Liver (tissue), 9 donors: ENCODE results near the gene DNPH1. TPM values are rescaled to one million over a fixed set of nuclear protein-coding genes. Genes with fewer than 3 reads are reported as not detected.

ENCODE experiments used
- DNase-seq: peaks from one replicate; pipeline ENCODE4 v3.0.0-alpha.2; 2017; ENCODE audit warnings: low spot score
- H3K27ac ChIP-seq, 2 donors: one replicate each; pipeline ENCODE4 v1.7.0; 2013; ENCODE audit warnings: inconsistent platforms in 2 of 2, low read length in 2 of 2, control low read depth in 1 of 2, low read depth in 1 of 2, mild to moderate bottlenecking in 1 of 2
- H3K27me3 ChIP-seq, 4 donors: one replicate each; pipeline versions ENCODE4 v1.6.1 to v1.7.0; 2013; ENCODE audit warnings: low read length in 3 of 4, inconsistent platforms in 1 of 4, mild to moderate bottlenecking in 1 of 4, moderate library complexity in 1 of 4; ENCODE audit not compliant: control insufficient read depth in 4 of 4, insufficient read depth in 4 of 4
- H3K36me3 ChIP-seq, 4 donors: one replicate each; pipeline versions ENCODE4 v1.6.1 to v1.7.0; 2013; ENCODE audit warnings: low read length in 3 of 4, mild to moderate bottlenecking in 3 of 4, low read depth in 1 of 4, moderate library complexity in 1 of 4; ENCODE audit not compliant: control insufficient read depth in 4 of 4, insufficient read depth in 3 of 4
- H3K4me1 ChIP-seq, 4 donors: one replicate each; pipeline versions ENCODE4 v1.6.1 to v1.7.0; 2013; ENCODE audit warnings: low read length in 3 of 4, mild to moderate bottlenecking in 3 of 4, moderate library complexity in 1 of 4; ENCODE audit not compliant: control insufficient read depth in 4 of 4, insufficient read depth in 4 of 4
- H3K4me3 ChIP-seq, 3 donors: one replicate each; pipeline versions ENCODE4 v1.6.1 to v1.7.0; 2013; ENCODE audit warnings: low read length in 3 of 3, control low read depth in 1 of 3, low read depth in 1 of 3, mild to moderate bottlenecking in 1 of 3
- H3K9ac ChIP-seq, 2 donors: one replicate each; pipeline ENCODE4 v1.7.0; 2013; ENCODE audit warnings: low read length in 2 of 2, mild to moderate bottlenecking in 2 of 2, moderate library complexity in 2 of 2, control low read depth in 1 of 2, low read depth in 1 of 2
- H3K9me3 ChIP-seq, 4 donors: one replicate each; pipeline versions ENCODE4 v1.6.1 to v1.7.0; 2013; ENCODE audit warnings: low read length in 3 of 4; ENCODE audit not compliant: control insufficient read depth in 4 of 4
- EGR1 ChIP-seq, 2 donors: IDR thresholded peaks; 2 replicates each; pipeline ENCODE4 v1.6.1; 2016 to 2018; ENCODE audit warnings: antibody characterized with exemption in 2 of 2, low read depth in 2 of 2
- FOXA1 ChIP-seq: IDR thresholded peaks from 2 replicates; pipeline ENCODE4 v1.6.1; 2016; ENCODE audit warnings: antibody characterized with exemption
- FOXA2 ChIP-seq: IDR thresholded peaks from 2 replicates; pipeline ENCODE4 v1.6.1; 2016; ENCODE audit warnings: antibody characterized with exemption
- GABPA ChIP-seq, 2 donors: IDR thresholded peaks in 1 of 2; conservative IDR thresholded peaks in 1 of 2; 2 replicates each; pipeline ENCODE4 v1.6.1; 2016; ENCODE audit warnings: antibody characterized with exemption in 2 of 2, mild to moderate bottlenecking in 1 of 2, moderate library complexity in 1 of 2
- HNF4A ChIP-seq, 2 donors: conservative IDR thresholded peaks; 2 replicates each; pipeline ENCODE4 v1.6.1; 2016; ENCODE audit warnings: antibody characterized with exemption in 2 of 2, mild to moderate bottlenecking in 2 of 2
- SP1 ChIP-seq: IDR thresholded peaks from 2 replicates; pipeline ENCODE4 v1.6.1; 2018; ENCODE audit warnings: antibody characterized with exemption, mild to moderate bottlenecking
- TAF1 ChIP-seq: conservative IDR thresholded peaks from 2 replicates; pipeline ENCODE4 v1.6.1; 2016; ENCODE audit warnings: antibody characterized with exemption, mild to moderate bottlenecking
- YY1 ChIP-seq: IDR thresholded peaks from 2 replicates; pipeline ENCODE4 v1.6.1; 2016; ENCODE audit warnings: antibody characterized with exemption, mild to moderate bottlenecking
- WGBS: extraction: QIAGEN DNeasy Blood & Tissue Kit; methylation state at CpG from one replicate; pipeline ENCODE4 v1.1.7; 2013; 5-methylcytosine and 5-hydroxymethylcytosine counted together
- polyA plus RNA-seq, 2 donors: library from polyadenylated mRNA; stranded (reverse) in 1 of 2; unstranded in 1 of 2; fragments of 200-250 nt in 1 of 2; fragments of >200 nt in 1 of 2; fragmentation: Nextera tagmentation in 1 of 2; extraction: Ambion mirVana in 1 of 2; gene quantifications; one replicate each; pipeline versions ENCODE4 v1.2.1 to v1.2.3, GENCODE V29; 2013 to 2015
- total RNA-seq, 2 donors: library from RNA; depleted of rRNA; stranded (reverse); fragments of >200 nt; gene quantifications; one replicate each; pipeline ENCODE4 v1.2.3, GENCODE V29; 2014
- TF ChIP-seq, protein P1 (sequence below): fragments of 150-350 bp; IDR thresholded peaks from 2 replicates; pipeline ENCODE4 v1.5.1; 2017; ENCODE audit warnings: improper control_type of control experiment, low read depth, low read length; ENCODE audit not compliant: missing input control
- TF ChIP-seq, protein P2 (sequence below): IDR thresholded peaks from 2 replicates; pipeline ENCODE4 v1.6.1; 2016; ENCODE audit warnings: antibody characterized with exemption, mild to moderate bottlenecking
- TF ChIP-seq, protein P3 (sequence below): IDR thresholded peaks from 2 replicates; pipeline ENCODE4 v1.6.1; 2016; ENCODE audit warnings: antibody characterized with exemption
- TF ChIP-seq, protein P4 (sequence below): IDR thresholded peaks from 2 replicates; pipeline ENCODE4 v1.6.1; 2016; ENCODE audit warnings: antibody characterized with exemption
- TF ChIP-seq, protein P5 (sequence below): IDR thresholded peaks from 2 replicates; pipeline ENCODE4 v1.6.1; 2016; ENCODE audit warnings: antibody characterized with exemption
- donor health status: healthy.
- donor health status: healthy.
- donor health status: healthy.
- donor health status: healthy.
- donor health status: healthy.

Gene DNPH1
- total and polyA plus RNA-seq, 4 donors: 53.2 to 195 (median 103) TPM

DNA sequence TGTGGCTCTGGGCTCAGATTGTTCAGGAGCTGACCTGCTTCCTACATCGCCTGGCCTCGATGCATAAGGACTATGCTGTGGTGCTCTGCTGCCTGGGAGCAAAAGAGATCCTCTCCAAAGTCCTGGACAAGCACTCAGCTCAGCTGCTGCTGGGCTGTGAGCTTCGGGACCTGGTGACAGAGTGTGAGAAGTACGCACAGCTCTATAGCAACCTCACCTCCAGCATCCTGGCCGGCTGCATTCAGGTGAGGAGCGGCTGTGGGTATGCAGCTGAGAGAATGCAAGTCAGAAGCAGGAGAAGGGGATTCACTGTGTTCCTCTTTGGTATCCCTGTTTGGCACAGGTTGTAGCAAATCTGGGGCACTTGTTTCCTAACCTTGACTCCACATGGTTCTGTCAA, 29.4 kb downstream of the DNPH1 start:
- no peaks in the 10 kb centered on the region for H3K4me1 ChIP-seq
- no peaks in the 10 kb centered on the region for H3K9me3 ChIP-seq
- no peaks in the 10 kb centered on the region for H3K27me3 ChIP-seq
- DNase-seq: no peak
- H3K36me3 ChIP-seq: peaks cover 4 to 50% (median 28%) of the 10 kb centered on the region in 4 donors
- TF ChIP-seq YY1: no peak
- TF ChIP-seq, protein P1, sequence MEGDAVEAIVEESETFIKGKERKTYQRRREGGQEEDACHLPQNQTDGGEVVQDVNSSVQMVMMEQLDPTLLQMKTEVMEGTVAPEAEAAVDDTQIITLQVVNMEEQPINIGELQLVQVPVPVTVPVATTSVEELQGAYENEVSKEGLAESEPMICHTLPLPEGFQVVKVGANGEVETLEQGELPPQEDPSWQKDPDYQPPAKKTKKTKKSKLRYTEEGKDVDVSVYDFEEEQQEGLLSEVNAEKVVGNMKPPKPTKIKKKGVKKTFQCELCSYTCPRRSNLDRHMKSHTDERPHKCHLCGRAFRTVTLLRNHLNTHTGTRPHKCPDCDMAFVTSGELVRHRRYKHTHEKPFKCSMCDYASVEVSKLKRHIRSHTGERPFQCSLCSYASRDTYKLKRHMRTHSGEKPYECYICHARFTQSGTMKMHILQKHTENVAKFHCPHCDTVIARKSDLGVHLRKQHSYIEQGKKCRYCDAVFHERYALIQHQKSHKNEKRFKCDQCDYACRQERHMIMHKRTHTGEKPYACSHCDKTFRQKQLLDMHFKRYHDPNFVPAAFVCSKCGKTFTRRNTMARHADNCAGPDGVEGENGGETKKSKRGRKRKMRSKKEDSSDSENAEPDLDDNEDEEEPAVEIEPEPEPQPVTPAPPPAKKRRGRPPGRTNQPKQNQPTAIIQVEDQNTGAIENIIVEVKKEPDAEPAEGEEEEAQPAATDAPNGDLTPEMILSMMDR: no peak
- TF ChIP-seq, protein P2, sequence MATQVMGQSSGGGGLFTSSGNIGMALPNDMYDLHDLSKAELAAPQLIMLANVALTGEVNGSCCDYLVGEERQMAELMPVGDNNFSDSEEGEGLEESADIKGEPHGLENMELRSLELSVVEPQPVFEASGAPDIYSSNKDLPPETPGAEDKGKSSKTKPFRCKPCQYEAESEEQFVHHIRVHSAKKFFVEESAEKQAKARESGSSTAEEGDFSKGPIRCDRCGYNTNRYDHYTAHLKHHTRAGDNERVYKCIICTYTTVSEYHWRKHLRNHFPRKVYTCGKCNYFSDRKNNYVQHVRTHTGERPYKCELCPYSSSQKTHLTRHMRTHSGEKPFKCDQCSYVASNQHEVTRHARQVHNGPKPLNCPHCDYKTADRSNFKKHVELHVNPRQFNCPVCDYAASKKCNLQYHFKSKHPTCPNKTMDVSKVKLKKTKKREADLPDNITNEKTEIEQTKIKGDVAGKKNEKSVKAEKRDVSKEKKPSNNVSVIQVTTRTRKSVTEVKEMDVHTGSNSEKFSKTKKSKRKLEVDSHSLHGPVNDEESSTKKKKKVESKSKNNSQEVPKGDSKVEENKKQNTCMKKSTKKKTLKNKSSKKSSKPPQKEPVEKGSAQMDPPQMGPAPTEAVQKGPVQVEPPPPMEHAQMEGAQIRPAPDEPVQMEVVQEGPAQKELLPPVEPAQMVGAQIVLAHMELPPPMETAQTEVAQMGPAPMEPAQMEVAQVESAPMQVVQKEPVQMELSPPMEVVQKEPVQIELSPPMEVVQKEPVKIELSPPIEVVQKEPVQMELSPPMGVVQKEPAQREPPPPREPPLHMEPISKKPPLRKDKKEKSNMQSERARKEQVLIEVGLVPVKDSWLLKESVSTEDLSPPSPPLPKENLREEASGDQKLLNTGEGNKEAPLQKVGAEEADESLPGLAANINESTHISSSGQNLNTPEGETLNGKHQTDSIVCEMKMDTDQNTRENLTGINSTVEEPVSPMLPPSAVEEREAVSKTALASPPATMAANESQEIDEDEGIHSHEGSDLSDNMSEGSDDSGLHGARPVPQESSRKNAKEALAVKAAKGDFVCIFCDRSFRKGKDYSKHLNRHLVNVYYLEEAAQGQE: no peak
- no peak for TF ChIP-seq HNF4A (conservative IDR thresholded peaks at IDR 0.05)
- TF ChIP-seq, protein P3, sequence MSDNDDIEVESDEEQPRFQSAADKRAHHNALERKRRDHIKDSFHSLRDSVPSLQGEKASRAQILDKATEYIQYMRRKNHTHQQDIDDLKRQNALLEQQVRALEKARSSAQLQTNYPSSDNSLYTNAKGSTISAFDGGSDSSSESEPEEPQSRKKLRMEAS: no peak
- no peak for TF ChIP-seq EGR1 (IDR thresholded peaks at IDR 0.05; ENCODE audit: low read depth in 2 of 2)
- TF ChIP-seq SP1: no peak
- no peak for TF ChIP-seq GABPA (IDR thresholded peaks at IDR 0.05 in 1 of 2, conservative IDR thresholded peaks at IDR 0.05 in 1 of 2)
- TF ChIP-seq FOXA1: no peak
- TF ChIP-seq, protein P4, sequence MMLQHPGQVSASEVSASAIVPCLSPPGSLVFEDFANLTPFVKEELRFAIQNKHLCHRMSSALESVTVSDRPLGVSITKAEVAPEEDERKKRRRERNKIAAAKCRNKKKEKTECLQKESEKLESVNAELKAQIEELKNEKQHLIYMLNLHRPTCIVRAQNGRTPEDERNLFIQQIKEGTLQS: no peak
- TF ChIP-seq FOXA2: no peak
- TF ChIP-seq, protein P5, sequence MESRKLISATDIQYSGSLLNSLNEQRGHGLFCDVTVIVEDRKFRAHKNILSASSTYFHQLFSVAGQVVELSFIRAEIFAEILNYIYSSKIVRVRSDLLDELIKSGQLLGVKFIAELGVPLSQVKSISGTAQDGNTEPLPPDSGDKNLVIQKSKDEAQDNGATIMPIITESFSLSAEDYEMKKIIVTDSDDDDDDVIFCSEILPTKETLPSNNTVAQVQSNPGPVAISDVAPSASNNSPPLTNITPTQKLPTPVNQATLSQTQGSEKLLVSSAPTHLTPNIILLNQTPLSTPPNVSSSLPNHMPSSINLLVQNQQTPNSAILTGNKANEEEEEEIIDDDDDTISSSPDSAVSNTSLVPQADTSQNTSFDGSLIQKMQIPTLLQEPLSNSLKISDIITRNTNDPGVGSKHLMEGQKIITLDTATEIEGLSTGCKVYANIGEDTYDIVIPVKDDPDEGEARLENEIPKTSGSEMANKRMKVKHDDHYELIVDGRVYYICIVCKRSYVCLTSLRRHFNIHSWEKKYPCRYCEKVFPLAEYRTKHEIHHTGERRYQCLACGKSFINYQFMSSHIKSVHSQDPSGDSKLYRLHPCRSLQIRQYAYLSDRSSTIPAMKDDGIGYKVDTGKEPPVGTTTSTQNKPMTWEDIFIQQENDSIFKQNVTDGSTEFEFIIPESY: no peak
- no peak for TF ChIP-seq TAF1
- H3K27ac ChIP-seq: no peak overlapping the region
- 96% methylated on average over 6 of the region's 6 CpGs for WGBS
- no peak overlapping the region for H3K9ac ChIP-seq
- H3K4me3 ChIP-seq: no peak overlapping the region

DNA sequence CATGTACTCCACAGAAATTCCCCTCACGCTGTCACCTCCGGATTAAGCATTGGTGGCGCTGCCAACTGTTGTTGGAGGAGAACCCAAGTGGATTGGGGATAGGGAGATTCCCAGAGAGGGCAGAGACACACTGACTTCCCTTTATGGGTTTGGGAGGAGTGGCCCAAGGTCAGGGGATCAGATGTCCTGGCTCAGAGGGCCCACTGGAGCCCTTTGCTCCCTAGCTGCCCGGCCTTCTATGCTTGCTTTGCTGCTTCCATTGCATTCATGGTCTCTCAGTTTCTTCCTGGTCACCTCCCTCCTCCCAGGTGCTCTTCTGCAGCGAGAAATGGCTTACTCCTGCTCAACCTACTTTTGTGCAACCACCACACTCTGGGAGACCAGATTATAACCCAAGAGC, 32.9 kb downstream of the DNPH1 start:
- 84% methylated on average over 5 of the region's 5 CpGs for WGBS
- TF ChIP-seq, protein P4: no peak
- no peaks in the 10 kb centered on the region for H3K27me3 ChIP-seq
- no peak for DNase-seq
- H3K9me3 ChIP-seq: no peaks in the 10 kb centered on the region
- no peak overlapping the region for H3K9ac ChIP-seq
- H3K4me1 ChIP-seq: no peaks in the 10 kb centered on the region
- H3K27ac ChIP-seq: no peak overlapping the region
- H3K36me3 ChIP-seq: peaks cover 8 to 51% (median 29%) of the 10 kb centered on the region in 4 donors
- no peak overlapping the region for H3K4me3 ChIP-seq
